NB4 (cell line): Measurements from ENCODE around the gene TALDO1.

ENCODE experiments used
- DNase-seq: peaks from one replicate; pipeline ENCODE4 v3.0.0; 2010; ENCODE audit warnings: low read depth
- H3K4me3 ChIP-seq: one replicate; pipeline ENCODE4 v1.5.1; 2011; ENCODE audit warnings: mild to moderate bottlenecking, low read depth, low read length, moderate library complexity
- CTCF ChIP-seq: IDR thresholded peaks from one replicate; pipeline ENCODE4 v1.5.1; 2012; ENCODE audit warnings: low read depth, low read length
- MAX ChIP-seq: IDR thresholded peaks from 2 replicates; pipeline ENCODE4 v1.6.1; 2011; ENCODE audit warnings: low read depth, low read length
- MYC ChIP-seq: IDR thresholded peaks from 2 replicates; pipeline ENCODE4 v1.6.1; 2011; ENCODE audit warnings: low read depth, low read length
- POLR2A ChIP-seq: IDR thresholded peaks from 2 replicates; pipeline ENCODE4 v1.6.1; 2011; ENCODE audit warnings: mild to moderate bottlenecking; ENCODE audit not compliant: insufficient read length; ENCODE audit errors: extremely low read depth

TALDO1 gene

DNA sequence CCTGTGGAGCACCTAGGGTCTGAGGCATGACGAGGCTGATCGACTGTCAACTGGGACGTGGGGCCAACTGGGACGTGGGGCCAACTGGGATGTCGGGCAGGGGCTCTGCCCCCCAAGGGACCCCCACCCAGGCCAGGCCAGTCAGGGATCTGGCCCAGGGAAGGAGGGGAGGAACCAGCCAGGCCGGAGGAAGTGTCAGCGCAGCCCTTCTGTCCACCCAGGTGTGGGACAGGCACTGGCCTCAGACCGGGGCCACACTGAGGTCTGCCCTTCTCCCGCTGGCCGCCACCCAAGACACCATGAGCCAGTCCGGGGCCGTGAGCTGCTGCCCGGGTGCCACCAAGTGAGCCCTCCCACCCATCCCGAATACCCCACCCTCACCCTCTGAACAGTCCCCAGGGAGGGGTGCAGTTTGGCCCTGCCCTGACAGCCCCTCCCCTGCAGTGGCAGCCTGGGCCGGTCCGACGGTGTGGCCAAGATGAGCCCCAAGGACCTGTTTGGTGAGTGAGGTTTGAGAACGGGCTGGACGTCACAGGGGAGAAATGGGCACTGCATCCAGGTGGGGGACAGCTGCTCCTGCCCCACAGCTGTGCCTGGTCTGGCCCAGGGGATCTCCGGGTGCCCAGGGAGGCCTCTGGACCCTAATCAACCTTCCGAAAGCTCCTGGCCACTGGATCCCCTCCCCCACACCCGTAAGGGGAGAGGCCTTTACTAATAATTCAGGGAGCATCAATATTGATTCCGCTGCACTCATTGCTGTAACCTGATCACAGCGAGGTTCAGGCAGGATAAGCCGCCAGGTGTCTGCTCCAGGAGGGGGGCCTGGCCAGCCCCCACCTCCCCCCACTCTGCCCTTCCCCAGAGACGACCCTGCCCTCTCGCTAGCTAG lies 37.9 kb upstream of the TALDO1 start:
- no peak for DNase-seq
- H3K4me3 ChIP-seq = no peak overlapping the region
- TF ChIP-seq MYC (no peak), POLR2A (no peak), MAX (no peak), CTCF (no peak)

- no peak for DNase-seq
- TF ChIP-seq MYC (no peak), MAX (no peak), POLR2A (no peak), CTCF (no peak)
- H3K4me3 ChIP-seq = no peak overlapping the region
Measured at GRCh38 chr11:714436-714835, 32.8 kb upstream of the TALDO1 start.

- TF ChIP-seq MAX (no peak), CTCF (no peak), POLR2A (no peak), MYC (no peak)
- no peak for DNase-seq
- no peak overlapping the region for H3K4me3 ChIP-seq
Measured at GRCh38 chr11:719214-720016, 27.8 kb upstream of the TALDO1 start.

GRCh38 chr11:720017-720641 lies 27.1 kb upstream of the TALDO1 start:
- H3K4me3 ChIP-seq = no peak overlapping the region
- no peak for DNase-seq

More at GRCh38 chr11:720017-720641, 27.1 kb upstream of the TALDO1 start:
- TF ChIP-seq MAX = no peak
- no peak for TF ChIP-seq CTCF
- TF ChIP-seq POLR2A = no peak
- no peak for TF ChIP-seq MYC
